GM21717 (cell line): ENCODE measurements around the gene ST6GALNAC4.

Experiments used
- ATAC-seq: cut with Tn5 transposase; IDR thresholded peaks from one replicate; pipeline ENCODE4 v1.9.1; 2021; ENCODE audit warnings: mild to moderate bottlenecking, moderate library complexity; ENCODE audit not compliant: unreplicated experiment

Gene ST6GALNAC4, protein sequence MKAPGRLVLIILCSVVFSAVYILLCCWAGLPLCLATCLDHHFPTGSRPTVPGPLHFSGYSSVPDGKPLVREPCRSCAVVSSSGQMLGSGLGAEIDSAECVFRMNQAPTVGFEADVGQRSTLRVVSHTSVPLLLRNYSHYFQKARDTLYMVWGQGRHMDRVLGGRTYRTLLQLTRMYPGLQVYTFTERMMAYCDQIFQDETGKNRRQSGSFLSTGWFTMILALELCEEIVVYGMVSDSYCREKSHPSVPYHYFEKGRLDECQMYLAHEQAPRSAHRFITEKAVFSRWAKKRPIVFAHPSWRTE

DNA sequence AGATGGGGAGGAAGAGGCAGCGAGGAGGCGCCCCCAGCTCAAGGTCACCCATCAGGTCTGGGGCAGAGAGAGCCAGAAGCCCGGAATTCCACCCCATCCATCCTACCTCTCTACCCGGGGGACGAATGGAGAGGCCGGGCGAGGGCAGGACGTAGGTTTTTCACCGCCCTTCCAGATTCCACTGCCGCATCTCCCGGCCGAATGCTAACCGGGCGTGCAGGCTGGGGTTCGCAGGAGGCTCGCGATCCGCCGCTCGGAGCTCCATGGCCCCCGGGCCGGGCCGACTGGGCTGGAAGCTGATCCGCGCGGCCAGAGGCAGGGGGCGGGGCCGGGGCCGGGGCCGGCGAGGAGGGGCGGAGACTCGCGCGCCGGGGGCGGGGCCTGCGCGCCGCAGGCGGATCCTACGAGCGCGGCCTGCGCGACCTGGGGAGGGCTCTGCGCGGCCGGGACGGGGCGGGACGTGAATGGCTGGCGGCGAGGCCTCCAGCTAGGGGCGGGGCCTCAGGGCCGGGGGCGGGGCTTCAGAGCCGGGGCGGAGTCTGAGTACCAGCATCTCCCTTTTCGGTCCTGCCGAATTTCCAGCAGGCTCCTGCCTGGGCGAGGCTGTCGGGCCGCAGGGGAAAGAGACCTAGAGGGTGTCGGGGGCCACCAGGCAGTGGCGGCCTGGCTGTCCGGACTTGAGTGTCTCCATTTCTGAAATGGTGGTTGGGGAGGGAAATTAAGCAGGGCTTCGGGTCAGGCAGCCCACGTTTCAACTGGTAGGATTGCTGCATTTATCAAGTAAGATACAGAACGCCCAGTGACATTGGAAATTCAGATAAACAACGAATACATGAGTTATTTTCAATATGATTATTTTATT, at the start of gene ST6GALNAC4:
ST6GALNAC4 (minus strand) TSS at position 322 of the 862 bp plus-strand sequence. CDS start 622 bp downstream, outside the sequence.
- ATAC-seq = peak; percentile 52

DNA sequence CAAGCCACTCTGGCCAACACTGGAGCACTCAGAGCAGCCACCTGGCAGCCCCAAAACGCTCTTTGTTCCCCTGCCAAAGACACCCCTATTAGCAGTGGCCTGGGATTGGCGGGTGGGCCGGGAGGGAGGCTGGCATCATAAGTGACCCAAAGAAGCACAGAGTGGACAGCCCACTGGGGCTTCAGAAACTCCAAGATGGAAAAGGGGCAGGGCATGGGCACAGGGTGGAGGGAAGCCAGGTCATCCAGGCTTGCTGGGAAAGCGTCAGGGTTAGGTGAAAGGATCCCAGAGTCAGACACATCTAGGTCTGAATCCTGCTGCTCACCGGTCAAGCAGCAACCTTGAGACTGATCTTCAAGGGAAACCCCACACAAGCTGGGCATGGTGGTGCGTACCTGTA, 49.1 kb upstream of the ST6GALNAC4 start:
- ATAC-seq = no peak

DNA sequence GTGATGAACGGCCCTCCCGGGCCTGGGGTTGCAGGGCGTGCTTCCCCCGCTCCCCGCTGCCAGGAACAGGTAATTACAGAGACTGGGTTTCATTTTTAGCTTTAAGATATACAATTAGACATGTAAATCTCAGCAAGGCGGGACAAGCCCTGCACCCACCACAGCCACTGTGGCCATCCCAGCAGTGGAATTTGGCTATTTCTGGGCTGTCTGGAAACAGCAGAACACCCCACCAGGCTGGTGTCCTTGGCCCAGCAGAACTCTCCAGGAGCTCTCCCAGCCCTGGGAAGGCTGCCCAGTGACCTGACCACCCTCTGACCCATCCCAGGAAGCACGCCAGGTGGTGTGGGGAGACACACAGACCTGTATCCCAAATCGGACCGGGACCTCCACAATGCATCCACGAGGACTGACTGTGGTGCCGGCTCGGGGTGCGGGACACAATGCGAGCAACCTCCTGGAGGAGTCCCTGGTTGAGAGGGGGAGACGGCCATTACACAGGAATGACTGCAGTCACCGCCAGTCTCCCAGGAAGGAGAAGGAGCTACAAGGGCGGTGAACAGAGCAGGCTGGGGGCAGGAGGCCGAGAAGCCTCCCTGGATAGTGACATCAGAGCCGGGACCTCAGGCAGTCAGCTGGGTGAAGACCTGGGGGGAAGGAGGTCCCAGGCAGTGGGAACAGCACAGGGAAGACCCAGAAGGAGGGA, 46.7 kb upstream of the ST6GALNAC4 start:
- no peak for ATAC-seq

DNA sequence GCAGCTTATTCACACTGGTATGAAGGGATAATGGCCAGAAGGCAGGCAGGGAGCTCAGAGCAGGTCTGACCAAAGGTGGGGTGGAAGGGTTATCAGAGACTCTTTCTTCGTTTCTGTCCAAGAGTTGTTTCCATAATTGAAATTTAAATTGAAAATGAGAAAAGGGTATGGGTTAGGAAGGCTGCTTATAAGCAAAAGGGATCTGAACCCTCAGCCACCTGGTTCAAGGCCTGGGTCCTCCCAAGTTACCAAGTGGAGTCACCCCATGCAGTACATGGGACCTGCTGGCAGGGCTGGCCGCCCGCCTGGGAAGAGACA, 46.2 kb upstream of the ST6GALNAC4 start:
- ATAC-seq = no peak

DNA sequence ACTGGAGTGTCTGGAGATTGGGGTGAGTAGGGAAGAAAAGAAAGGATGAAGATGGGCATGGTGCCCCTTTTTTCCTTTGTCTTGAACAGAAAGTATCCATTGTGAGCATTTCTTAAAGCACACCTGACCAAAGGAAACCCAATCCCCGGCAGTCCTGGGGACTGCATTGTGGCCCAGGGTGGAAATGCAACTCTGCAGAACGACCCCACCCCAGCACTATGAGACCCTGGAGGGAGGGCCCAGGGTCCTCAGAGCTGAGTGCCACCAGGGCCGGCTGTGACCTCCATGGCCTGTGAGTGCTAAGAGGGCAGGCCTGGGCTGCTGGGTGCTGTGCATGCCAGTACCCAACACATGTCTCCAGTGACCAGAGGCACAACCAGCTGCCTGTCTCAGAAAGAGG, 45.4 kb upstream of the ST6GALNAC4 start:
- ATAC-seq = no peak

DNA sequence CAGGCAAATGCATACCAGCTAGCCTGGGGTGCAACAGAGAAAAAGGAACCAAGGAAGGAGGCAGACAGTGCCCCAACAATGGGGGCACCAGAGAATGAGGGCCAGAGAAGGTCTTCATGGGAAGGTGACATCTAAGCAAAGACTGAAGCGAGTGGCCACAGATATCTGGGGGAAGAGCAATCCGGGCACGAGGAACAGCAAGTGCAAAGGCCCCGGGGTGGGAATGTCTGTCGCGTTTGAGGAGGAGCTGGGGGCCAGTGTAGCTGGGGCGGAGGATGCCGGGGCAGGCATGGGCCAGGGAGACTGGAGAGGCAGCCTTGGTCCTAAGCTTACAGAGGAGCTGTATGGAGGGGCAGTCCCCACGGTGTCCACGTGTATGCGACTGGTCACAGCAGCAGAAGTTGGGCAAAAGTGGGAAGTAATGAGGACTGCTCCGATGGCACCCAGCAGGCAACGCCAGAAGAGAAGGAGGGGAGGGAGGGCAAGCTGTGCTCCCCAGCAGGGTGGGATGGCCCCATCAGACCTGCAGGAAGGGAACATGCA, 44.8 kb upstream of the ST6GALNAC4 start:
- no peak for ATAC-seq

DNA sequence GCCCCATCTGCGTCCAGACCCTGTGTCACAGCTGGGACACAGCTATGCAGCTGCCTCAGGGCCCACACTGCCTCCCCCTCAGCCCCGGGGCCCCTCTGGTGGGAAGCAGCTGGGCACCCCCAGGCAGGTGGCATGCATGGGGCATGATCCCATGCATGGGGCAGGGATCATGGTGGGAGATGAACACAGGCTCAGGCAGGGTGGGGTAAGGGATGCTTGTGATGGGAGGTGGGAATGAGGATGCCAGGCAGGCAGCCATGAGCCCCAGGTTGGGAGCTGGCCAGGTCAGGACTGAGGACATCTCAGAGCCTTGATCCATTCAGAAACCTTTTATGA, 44.3 kb upstream of the ST6GALNAC4 start:
- ATAC-seq = no peak

DNA sequence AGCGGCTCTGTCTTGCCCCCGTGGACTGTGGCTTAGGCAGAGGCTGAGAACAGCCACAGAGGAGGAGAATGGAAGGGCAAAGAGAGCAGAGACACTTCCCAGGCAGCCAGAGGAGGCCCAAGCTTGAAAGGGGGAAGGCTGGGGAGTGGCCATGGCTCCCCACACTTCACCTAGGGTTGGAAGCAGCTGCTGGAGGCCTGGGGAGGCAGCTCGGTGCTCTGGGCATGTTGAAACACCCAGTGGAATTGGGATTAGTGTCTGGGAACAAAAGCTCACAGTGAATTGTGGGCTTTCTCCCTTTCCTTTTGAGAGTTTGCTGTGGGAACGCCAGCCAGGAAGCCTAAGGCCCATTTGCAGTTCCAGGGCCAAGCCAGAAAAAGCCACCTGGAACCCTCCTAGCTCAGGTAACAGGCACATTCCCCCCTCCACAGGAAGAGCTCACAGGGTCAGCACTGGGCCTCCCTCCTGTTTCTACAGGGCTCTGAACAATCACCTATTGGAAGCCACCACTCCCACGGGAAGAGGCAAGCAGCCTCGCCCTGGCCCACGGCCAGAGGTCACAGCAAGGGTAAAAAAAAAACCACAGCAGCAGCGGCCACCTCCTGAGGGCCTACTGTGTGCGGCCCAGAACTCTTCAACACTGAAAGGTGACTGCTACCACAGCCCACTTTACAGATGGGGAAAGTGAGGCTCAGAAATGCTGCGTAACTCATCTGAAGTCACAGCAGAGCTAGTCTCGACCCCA, 43.7 kb upstream of the ST6GALNAC4 start:
- ATAC-seq = no peak

DNA sequence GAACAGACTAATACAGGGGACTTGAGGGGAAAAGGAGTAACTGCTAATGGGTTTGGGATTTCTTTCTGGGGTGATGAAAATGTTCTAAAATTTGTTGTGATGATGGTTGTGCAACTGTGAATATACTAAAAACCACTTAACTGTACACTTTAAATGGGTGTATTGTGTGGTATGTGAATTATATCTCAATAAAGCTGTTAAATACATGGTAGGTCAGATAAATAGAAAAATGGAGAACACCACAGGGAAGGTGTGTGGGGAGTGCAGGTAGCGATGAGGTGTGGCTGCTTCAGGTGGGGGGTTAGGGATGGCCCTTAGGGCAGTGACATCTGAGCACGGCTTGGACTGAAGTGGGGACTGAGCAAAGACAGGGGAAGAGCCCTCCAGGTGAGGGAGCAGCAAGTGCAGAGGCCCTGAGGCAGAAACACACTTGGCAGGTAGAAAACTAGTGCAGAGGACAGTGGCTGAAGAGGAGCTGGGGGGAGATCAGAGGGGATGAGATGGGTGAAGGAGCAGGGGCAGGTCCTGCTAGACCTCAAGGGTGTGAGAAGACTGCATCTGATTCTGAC, 43.1 kb upstream of the ST6GALNAC4 start:
- ATAC-seq = no peak

DNA sequence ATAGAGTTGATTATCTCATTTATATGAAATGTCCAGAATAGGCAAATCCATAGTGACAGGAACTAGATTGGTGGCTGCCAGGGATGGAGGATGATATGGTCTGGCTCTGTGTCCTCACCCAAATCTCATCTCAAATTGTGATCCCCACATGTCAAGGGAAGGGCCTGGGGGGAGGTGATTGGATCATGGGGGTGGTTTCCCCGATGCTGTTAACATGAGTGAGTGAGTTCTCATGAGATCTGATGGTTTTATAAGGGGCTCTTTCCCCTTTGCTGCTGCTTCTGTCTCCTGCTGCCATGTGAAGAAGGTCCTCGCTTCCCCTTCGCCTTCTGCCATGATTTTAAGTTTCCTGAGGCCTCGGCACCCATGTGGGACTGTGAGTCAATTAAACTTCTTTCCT, 42.6 kb upstream of the ST6GALNAC4 start:
- no peak for ATAC-seq

DNA sequence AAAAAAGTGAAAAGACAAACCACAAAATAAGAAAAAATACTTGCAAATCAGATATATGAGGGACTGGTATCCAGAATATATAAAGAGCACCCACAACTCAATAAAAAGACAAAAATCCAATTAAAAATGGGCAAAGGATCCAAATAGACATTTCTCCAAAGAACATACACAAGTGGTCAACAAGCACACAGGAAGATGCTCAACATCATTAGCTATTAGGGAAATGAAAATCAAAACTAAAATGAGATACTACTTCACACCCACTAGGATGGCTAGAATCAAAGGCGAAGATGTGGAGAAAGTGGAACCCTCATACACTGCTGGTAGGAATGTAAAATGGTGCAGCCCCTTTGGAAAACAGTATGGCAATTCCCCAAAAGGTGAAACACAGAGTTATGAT, 41.9 kb upstream of the ST6GALNAC4 start:
- ATAC-seq = no peak

DNA sequence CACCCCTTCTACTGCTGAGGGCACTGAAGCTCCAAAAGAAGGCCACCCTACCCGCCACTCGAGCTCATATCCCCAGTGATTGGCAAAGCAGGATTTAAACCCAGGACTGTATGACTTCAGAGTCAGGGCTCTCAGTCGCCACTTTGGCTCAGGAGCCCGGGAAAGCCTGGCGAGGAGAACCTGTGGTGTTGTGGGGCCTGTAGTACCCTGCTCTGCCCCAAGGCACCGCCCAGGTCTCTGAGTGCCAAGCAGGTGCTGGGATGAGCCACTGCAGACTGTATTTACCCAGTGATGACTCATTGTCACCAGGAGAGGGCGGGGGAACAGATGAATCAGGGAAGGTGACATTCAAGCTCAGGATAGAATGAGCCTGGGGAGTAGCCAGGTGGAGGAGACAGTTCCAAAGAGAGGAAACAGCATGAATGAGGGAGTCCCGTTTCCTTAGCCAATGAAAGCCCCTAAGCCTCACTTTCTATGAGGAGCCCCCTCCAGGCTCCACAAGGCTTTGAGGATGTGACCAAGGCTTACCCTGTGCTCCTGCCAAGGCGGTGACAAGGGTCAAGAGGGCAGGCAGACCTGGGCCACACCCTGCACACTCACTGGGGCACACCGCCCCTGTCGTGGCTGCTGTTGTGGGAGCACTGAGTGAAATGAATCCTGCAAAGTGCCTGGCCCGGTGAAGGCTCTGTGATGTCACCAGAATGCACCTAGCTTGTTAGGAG, 38.6 kb upstream of the ST6GALNAC4 start:
- peak; percentile 66 for ATAC-seq

DNA sequence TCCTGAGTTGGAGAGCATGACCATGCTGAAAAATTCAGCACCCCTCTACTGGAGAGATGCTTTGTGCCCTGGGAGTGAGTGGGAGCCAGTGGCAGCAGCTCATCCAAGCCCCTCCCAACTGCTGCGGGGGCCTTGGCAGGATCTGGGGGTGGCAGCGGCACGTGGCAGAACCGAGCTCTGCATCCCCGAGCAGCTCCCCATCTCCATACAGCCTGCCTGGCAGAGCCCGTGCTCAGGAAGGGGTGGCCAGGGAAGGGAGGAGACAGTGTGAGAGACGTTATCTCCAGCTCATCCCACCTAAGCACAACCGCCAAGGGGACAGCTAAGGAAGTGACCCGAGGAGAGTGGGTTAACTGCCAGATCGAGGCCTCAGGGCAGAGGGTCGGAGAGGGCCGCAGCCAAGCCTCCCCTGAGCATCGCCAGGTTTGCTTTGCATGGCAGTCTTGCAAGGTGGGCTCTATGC, 38.0 kb upstream of the ST6GALNAC4 start:
- no peak for ATAC-seq

DNA sequence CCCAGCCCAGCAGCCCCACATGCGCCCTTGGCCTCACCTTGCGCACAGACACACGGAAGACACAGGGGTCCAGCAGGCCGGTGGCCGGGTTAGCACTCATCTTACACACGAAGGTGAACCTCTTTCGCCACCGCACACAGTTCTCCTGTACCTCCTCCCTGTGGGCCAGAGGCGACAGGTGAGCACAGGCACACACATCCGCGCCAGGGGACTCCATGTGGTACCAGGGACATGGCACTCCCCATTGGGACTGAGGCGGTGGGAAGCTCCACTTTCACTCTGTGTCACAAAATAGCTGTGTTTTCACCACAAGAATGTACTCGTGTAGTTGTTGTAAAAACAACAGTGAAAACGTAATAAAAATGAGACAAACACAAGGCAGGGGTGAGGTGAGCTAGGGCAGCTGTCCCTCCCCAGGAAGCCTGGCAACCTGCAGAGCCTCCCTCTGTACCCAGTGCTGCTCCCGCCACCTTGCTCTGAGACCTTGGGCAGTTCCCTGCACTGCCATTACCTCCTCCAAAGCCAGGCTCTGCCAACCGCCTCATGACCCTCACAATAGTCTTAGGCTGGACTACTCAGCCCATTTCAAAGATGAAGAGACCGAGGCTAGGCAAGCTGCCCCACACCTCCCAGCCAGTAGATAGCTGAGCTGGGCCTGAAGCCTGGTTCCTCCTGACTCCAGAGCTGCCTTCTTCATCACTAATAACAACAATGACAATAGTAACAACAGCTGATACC, 37.1 kb upstream of the ST6GALNAC4 start:
- ATAC-seq = no peak

DNA sequence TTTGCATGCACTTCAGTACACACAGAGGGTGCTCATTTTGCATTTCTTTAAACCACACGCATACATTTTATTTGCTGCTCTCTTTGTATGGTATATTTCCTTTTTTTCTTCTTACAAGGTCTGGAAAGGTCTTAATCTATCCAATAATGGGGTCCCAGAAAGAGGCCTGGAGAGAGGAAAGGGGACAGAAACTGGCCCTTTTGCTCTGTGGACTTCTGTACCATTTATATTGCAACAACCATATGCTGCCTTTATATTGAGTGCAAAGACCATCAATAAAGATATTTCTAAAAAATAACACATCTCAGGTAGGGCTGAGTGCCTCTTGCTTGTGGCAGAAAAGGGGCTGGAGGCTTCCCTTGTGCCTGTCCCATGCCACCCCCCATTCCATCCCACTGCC, 36.3 kb upstream of the ST6GALNAC4 start:
- ATAC-seq = no peak

DNA sequence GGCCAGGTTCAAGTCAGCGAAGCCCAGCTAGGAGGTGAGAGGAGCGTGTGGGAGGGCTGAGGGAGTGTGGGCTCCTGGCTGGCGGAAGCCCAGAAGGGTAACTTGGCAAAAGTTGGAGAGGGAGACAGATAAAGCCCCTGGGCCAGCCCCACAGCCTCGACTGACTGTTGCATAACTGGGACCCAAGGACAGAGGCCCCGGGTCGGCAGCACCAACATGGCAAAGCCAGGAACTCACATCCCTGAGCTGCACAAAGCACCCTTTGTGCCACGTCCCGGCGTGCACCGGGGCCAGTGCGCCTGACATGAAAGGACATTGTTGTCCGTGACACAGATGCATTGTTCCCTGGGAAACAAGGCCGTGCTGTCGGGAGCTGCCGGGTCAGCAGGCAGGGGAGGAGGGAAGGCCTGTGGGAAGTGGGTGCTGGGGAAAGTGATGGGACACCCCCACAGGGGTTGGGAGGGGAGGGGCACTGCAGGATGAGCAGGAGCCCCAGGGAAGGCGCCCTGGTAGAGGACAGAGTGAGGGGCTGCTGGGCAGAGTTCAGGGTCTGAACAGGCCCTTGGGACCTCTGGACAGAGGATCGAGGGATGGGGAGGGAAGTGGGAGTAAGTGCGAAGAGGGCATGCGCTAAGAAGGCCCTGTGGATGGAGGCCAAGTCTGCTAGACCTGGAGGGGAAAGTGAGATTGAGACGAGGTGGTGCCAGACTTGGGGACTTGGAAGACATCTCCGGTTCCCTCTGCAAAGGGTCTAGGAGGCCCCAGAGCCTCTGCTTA, 33.9 kb upstream of the ST6GALNAC4 start:
- no peak for ATAC-seq

DNA sequence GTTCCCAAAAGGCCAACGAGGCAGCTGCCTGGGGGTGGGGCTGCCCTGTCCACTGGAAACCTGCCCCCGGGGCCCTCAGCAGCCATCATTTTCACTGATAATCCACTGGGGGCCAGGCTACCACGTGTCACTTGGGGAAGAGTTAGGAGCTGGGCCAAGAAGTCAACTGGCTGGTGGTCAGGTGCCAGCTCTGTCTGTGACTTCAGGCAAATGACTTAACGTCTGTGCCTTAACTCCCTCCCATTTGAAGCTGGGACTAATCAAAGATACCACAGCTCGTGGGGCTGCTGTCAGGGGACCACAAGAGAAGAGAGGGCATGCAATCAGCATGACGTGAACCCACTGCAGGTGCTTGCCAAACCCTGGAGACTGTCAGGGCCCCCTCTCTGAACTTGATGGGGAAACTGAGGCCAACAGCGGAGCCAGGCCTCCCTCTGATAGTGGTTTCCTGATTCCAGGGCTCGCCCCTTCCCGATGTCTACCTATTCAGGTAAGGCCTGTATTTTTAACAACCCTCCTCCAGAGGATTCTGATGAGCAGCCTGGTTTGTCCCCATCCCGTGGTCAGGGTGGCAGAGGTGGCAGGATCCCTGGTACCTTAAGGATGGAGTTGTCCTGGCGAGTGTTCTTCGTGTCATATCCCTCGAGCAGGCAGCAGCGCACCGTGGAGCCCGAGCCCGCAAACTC, 33.1 kb upstream of the ST6GALNAC4 start:
- ATAC-seq = no peak
